ENCODE data around the gene ZFYVE28. TPM values are rescaled to one million over a fixed set of nuclear protein-coding genes. Genes with fewer than 3 reads are reported as not detected.

The ZFYVE28 gene
- total RNA-seq, 6 experiments from 2014 or later: 2.5 to 9.6 (median 4.8) TPM

GRCh38 chr4:2306773-2307410, 111.6 kb downstream of the ZFYVE28 start:
- no peak overlapping the region for H3K27ac ChIP-seq
- no peaks in the 10 kb centered on the region for H3K9me3 ChIP-seq
- H3K36me3 ChIP-seq: no peaks in the 10 kb centered on the region
- H3K27me3 ChIP-seq: no peaks in the 10 kb centered on the region
- 96% methylated on average over 10 of the region's 10 CpGs for WGBS (ENCODE audit: insufficient coverage, low coverage, low lambda C conversion rate, missing lambda C conversion rate)
- H3K4me1 ChIP-seq: no peaks in the 10 kb centered on the region
- intact Hi-C loops (cut with DNase I): no loop called here
- ATAC-seq (no peak), DNase-seq (no peak)
- no peak for TF ChIP-seq CTCF (IDR thresholded peaks at IDR 0.05)
- no peak for TF ChIP-seq POLR2A (IDR thresholded peaks at IDR 0.05)
- no peak overlapping the region for H3K4me3 ChIP-seq

GRCh38 chr4:2305766-2306501, 112.5 kb downstream of the ZFYVE28 start:
- no peak overlapping the region for H3K4me3 ChIP-seq
- no peaks in the 10 kb centered on the region for H3K4me1 ChIP-seq
- no peaks in the 10 kb centered on the region for H3K9me3 ChIP-seq
- H3K36me3 ChIP-seq: no peaks in the 10 kb centered on the region
- intact Hi-C loops (cut with DNase I): no loop called here
- no peak overlapping the region for H3K27ac ChIP-seq
- WGBS (ENCODE audit: insufficient coverage, low coverage, low lambda C conversion rate, missing lambda C conversion rate): 78% methylated on average over 3 of the region's 11 CpGs
- no peaks in the 10 kb centered on the region for H3K27me3 ChIP-seq
- DNase-seq (no peak), ATAC-seq (peak in 1 of 4 donors; percentile 17)
- TF ChIP-seq CTCF (IDR thresholded peaks at IDR 0.05) (no peak), POLR2A (IDR thresholded peaks at IDR 0.05) (no peak)

GRCh38 chr4:2304877-2305561, 113.4 kb downstream of the ZFYVE28 start:
- DNase-seq: no peak
- TF ChIP-seq CTCF (IDR thresholded peaks at IDR 0.05) (no peak), POLR2A (IDR thresholded peaks at IDR 0.05) (no peak)
- WGBS (ENCODE audit: insufficient coverage, low coverage, low lambda C conversion rate, missing lambda C conversion rate): no CpG with 5 or more reads among the region's 41 CpGs
- intact Hi-C loops (cut with DNase I): no loop called here
- Histone ChIP-seq H3K36me3 (no peaks in the 10 kb centered on the region), H3K27ac (no peak overlapping the region), H3K4me3 (no peak overlapping the region), H3K4me1 (no peaks in the 10 kb centered on the region), H3K27me3 (no peaks in the 10 kb centered on the region), H3K9me3 (no peaks in the 10 kb centered on the region)
- ATAC-seq: peak in 1 of 4 donors; percentile 6

- peak in 1 of 3 donors; percentile 38 for DNase-seq
- intact Hi-C loops (cut with DNase I): no loop called here
Observed at GRCh38 chr4:2304321-2304876, 114.0 kb downstream of the ZFYVE28 start.

More at GRCh38 chr4:2304321-2304876, 114.0 kb downstream of the ZFYVE28 start:
- Histone ChIP-seq H3K4me1 (no peaks in the 10 kb centered on the region), H3K36me3 (no peaks in the 10 kb centered on the region), H3K4me3 (no peak overlapping the region), H3K9me3 (no peaks in the 10 kb centered on the region), H3K27me3 (no peaks in the 10 kb centered on the region), H3K27ac (no peak overlapping the region)
- no peak for TF ChIP-seq POLR2A (IDR thresholded peaks at IDR 0.05)
- no peak for TF ChIP-seq CTCF (IDR thresholded peaks at IDR 0.05)
- ATAC-seq: no peak
- WGBS (ENCODE audit: insufficient coverage, low coverage, low lambda C conversion rate, missing lambda C conversion rate): no CpG with 5 or more reads among the region's 32 CpGs
